ENCODE results near the gene CTPS1.

DNA sequence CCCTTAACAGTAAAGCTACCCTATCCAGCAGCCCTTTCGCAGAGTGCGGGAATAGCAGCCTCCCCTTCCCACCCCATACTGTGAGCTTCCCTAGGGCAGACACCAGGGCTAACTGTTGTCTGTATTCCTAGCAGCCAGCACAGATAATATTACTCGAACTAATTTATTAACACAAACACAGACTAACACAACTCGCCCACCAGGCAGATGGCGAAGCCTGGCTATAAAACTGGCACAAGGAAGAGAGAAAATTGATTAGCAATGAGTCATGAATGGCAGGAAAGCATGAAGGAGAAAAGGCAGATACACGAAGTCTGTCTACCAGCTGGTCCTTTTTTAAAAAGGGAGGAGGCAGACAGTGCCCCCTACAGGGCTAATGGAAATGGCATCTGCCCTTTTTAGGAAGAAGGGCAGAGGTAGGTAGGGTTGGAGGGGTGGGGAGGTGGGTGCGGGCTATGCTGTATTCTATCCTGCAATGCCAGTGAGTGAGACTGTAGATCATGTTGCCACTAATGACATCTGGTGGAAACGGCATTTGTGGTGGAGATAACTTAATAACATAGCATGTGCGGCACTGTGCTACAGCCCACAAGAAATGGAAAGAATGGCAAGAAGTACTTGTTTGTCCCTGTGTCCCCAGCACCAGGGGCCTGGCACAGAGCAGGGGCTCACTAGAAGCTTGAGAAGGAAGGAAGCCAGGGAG, 30.6 kb upstream of the CTPS1 start:
- TF ChIP-seq POLR2A (IDR thresholded peaks at IDR 0.05) (no peak), POLR2AphosphoS5 (IDR thresholded peaks at IDR 0.05) (peak in 1 of 3 donors; percentile 53), EP300 (IDR thresholded peaks at IDR 0.05) (no peak)
- TF ChIP-seq, protein P1, sequence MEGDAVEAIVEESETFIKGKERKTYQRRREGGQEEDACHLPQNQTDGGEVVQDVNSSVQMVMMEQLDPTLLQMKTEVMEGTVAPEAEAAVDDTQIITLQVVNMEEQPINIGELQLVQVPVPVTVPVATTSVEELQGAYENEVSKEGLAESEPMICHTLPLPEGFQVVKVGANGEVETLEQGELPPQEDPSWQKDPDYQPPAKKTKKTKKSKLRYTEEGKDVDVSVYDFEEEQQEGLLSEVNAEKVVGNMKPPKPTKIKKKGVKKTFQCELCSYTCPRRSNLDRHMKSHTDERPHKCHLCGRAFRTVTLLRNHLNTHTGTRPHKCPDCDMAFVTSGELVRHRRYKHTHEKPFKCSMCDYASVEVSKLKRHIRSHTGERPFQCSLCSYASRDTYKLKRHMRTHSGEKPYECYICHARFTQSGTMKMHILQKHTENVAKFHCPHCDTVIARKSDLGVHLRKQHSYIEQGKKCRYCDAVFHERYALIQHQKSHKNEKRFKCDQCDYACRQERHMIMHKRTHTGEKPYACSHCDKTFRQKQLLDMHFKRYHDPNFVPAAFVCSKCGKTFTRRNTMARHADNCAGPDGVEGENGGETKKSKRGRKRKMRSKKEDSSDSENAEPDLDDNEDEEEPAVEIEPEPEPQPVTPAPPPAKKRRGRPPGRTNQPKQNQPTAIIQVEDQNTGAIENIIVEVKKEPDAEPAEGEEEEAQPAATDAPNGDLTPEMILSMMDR (IDR thresholded peaks at IDR 0.05): peak in 5 of 7 experiments; percentile 58 to 81 (median 78)
